Fibroblast of villous mesenchyme (primary cell): ENCODE measurements around the gene ABHD4. TPM values are rescaled to one million over a fixed set of nuclear protein-coding genes. Genes with fewer than 3 reads are reported as not detected.

Experiments used
- DNase-seq: peaks from one replicate; pipeline ENCODE4 v3.0.0-alpha.2; 2010; ENCODE audit warnings: low read depth
- H3K4me3 ChIP-seq: 2 replicates; pipeline ENCODE4 v1.5.1; 2011; ENCODE audit warnings: low read depth, mild to moderate bottlenecking, low read length
- total RNA-seq: library from RNA; depleted of rRNA; stranded (reverse); fragments of >200 nt; gene quantifications from 2 replicates; pipeline ENCODE4 v1.2.3, GENCODE V29; 2012
- TF ChIP-seq, protein P1 (sequence below): IDR thresholded peaks from 2 replicates; pipeline ENCODE4 v1.5.1; 2012; ENCODE audit warnings: low read depth, mild to moderate bottlenecking, low read length; ENCODE audit not compliant: insufficient read depth

Gene ABHD4
- total RNA-seq, 1 donor, result 13.4 TPM

DNA sequence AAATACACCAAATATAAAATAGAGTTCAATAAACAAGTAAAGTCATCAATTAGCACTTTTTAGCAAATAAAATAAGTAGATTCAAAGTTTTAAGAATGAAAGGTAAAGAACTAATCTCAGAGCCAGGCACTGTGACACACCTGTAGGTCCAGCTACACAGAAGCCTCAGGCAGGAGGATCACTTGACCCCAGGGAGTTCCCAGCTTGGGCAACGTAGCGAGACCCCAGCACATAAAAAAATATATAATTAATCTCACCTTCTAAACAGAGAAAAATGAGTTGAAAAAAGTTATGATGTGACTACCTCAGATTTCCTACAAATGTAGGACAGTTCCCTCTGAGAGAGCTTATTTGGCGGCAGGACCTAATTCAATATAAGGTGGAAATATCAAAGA is 28.4 kb upstream of the ABHD4 start:
- TF ChIP-seq, protein P1, sequence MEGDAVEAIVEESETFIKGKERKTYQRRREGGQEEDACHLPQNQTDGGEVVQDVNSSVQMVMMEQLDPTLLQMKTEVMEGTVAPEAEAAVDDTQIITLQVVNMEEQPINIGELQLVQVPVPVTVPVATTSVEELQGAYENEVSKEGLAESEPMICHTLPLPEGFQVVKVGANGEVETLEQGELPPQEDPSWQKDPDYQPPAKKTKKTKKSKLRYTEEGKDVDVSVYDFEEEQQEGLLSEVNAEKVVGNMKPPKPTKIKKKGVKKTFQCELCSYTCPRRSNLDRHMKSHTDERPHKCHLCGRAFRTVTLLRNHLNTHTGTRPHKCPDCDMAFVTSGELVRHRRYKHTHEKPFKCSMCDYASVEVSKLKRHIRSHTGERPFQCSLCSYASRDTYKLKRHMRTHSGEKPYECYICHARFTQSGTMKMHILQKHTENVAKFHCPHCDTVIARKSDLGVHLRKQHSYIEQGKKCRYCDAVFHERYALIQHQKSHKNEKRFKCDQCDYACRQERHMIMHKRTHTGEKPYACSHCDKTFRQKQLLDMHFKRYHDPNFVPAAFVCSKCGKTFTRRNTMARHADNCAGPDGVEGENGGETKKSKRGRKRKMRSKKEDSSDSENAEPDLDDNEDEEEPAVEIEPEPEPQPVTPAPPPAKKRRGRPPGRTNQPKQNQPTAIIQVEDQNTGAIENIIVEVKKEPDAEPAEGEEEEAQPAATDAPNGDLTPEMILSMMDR, result no peak
- no peak overlapping the region for H3K4me3 ChIP-seq
- no peak for DNase-seq

DNA sequence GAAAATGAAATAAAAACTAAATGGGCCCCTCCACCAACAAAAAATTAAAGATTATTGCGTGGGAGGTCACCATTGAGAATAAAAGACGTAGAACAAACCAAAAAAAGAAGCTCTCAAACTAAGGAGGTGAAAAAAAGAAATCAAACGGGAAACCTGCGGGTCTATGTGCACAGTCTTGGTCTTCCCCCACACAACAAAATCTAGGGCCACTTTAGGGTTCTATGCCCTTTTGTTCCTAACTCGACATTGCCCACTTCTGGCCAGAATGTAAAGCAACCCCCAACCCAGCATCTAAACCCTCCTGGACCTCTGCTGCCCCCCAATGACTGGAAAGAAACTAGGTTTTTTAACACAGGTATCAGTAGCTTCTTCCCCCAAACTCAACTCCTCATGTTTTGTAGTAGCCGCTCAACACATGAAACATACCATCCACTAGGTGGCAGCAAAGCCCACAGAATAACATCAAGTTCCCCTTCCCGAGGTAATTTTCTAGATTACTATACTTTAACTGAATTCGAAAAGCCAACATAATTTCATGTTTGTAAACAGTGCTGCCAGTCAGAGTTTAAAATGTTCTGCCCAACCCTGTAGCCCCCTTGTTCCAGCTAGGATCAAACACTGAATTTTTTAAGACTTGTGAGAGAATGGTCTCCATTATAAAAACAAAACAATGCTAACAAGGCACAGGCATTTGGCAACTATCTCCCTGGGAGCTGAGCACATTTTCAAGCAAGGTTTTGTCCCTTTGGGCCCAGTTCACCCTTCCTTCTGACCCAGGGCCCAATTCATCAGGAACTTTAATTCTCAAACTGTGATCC is 27.8 kb upstream of the ABHD4 start:
- peak; percentile 88 for DNase-seq
- no peak overlapping the region for H3K4me3 ChIP-seq
- TF ChIP-seq, protein P1, result peak; percentile 70

DNA sequence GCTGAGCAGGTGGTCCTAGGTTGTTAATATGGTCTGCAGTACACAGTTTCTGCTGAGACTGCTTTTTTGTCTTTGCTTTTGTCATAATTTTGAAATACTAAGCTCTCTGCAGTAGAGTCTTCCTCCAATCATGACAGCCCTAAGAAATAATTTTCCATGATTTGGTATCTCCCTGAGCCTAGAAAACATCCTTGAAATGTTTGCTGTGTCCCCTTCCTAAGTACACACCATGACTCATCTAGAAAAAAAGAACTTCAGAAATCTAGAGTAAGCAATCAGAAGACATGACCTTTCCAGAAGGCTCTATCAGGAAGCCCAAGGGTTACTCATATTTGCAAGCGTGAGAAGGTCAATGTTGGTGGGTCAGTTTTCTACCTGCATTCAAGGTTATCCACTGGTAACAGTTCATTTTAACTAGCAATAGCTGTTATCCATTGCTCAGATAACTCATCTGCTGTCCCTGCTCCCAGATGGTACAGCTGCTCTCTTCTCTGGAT is 25.5 kb upstream of the ABHD4 start:
- no peak overlapping the region for H3K4me3 ChIP-seq
- TF ChIP-seq, protein P1, result no peak
- DNase-seq, result peak; percentile 85

DNA sequence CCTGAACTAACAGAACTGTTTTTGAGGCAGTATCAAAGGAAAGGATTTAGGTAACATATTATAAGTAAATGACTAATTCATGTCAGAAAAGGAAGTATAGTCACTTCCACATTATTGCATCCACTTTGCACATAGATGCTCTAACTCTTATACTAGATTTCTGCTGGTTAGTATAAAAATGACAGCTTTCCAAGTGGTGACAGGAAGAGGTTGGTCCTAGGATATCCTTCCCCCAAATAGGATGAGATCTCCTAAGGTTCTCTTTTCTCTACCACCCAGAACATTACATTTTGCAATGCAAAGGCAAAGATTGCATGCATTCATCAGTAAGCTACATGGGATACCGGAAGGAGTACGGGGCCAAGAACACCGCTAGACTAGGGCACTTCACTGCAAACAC is 24.3 kb upstream of the ABHD4 start:
- no peak overlapping the region for H3K4me3 ChIP-seq
- TF ChIP-seq, protein P1, result no peak
- no peak for DNase-seq

DNA sequence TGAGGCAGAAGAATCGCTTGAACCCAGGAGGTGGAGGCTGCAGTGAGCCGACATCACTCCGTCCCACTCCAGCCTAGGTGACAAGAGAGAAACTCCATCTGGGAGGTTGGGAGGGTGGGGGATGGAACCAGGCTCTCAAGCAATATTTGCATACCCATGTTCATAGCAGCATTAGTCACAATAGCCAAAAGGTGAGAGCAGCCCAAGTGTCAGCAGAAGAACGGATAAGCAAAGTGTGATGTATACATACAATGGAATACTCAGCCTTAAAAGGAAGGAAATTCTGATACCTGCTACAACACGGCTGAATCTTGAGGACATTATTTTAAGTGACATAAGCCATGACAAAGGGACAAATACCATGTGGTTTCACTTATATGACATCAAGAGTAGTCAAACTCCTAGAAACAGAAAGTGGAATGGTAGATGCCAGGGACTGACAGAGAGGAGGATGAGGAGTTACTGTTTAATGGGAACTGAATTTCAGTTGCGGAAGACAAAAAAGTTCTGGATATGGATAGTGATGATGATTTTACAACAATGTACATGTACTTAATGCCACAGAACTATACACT is 20.7 kb upstream of the ABHD4 start:
- DNase-seq, result no peak
- TF ChIP-seq, protein P1, result no peak
- no peak overlapping the region for H3K4me3 ChIP-seq

DNA sequence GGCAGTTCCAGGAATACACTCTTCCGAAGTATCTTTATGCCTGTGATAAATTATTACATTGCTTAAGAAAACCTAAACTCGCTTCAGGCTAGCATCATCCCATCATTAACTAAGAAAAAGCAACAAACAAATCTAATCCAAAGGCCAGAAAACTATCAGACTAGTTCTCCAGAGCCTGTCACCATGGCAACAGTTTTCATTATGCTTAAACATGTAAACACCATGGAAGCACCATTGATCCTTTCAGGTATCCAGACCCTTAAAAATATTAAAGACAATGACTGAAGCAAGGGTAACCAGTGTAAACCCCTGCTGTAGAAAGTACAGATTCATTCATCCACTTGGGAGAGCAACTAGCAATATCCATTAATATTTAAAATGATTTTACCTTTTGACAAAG is 18.9 kb upstream of the ABHD4 start:
- DNase-seq, result peak; percentile 40
- no peak overlapping the region for H3K4me3 ChIP-seq
- TF ChIP-seq, protein P1, result no peak
